DMS 273 (cell line): ENCODE results near the gene AHCYL2.
A peak's percentile ranks its signal among the peaks of the same experiment; 100 is the strongest.
"Not testable (repeated sequence)": the region's sequence is repeated elsewhere in the genome, so short reads cannot be mapped to it uniquely, and the experiment has no call there.

Experiments
- DNase-seq: peaks from one replicate; lab custom pipeline; 2025; ENCODE audit not compliant: unreplicated experiment; lab: John Stamatoyannopoulos, UW

AHCYL2 gene

GRCh38 chr7:129347330-129347729 lies 122.5 kb downstream of the AHCYL2 start:
- DNase-seq, result no peak

- DNase-seq, result no peak
These were observed 123.4 kb downstream of the AHCYL2 start for GRCh38 chr7:129348023-129348740.

GRCh38 chr7:129351320-129351719 lies 126.5 kb downstream of the AHCYL2 start:
- no peak for DNase-seq

GRCh38 chr7:129353104-129353503 lies 128.3 kb downstream of the AHCYL2 start:
- not testable (repeated sequence) for DNase-seq

GRCh38 chr7:129354428-129355157 lies 129.8 kb downstream of the AHCYL2 start:
- no peak for DNase-seq

- DNase-seq, result no peak
These were observed 131.3 kb downstream of the AHCYL2 start for GRCh38 chr7:129356176-129356575.

- DNase-seq, result no peak
These were observed 134.3 kb downstream of the AHCYL2 start for GRCh38 chr7:129359176-129359575.

GRCh38 chr7:129359638-129360037 lies 134.8 kb downstream of the AHCYL2 start:
- DNase-seq, result no peak

- DNase-seq, result no peak
These were observed 136.9 kb downstream of the AHCYL2 start for GRCh38 chr7:129361771-129362170.

- DNase-seq, result no peak
These were observed 137.7 kb downstream of the AHCYL2 start for GRCh38 chr7:129362496-129362895.

GRCh38 chr7:129367349-129367699 lies 142.5 kb downstream of the AHCYL2 start:
- no peak for DNase-seq

GRCh38 chr7:129367700-129368388 lies 143.0 kb downstream of the AHCYL2 start:
- DNase-seq, result peak; percentile 93

GRCh38 chr7:129368389-129368986 lies 143.7 kb downstream of the AHCYL2 start:
- DNase-seq, result no peak

- not testable (repeated sequence) for DNase-seq
These were observed 144.6 kb downstream of the AHCYL2 start for GRCh38 chr7:129369447-129369846.

- no peak for DNase-seq
These were observed 146.0 kb downstream of the AHCYL2 start for GRCh38 chr7:129370812-129371211.

- DNase-seq, result no peak
These were observed 146.7 kb downstream of the AHCYL2 start for GRCh38 chr7:129371487-129371886.

GRCh38 chr7:129373651-129374428 lies 149.0 kb downstream of the AHCYL2 start:
- no peak for DNase-seq

GRCh38 chr7:129375141-129375938 lies 150.5 kb downstream of the AHCYL2 start:
- DNase-seq, result no peak

GRCh38 chr7:129376076-129376777 lies 151.4 kb downstream of the AHCYL2 start:
- peak; percentile 78 for DNase-seq
